Right atrium auricular region (tissue), 2 donors: Measurements from ENCODE around the gene SETBP1. TPM values are rescaled to one million over a fixed set of nuclear protein-coding genes. Genes with fewer than 3 reads are reported as not detected.

Source experiments
- DNase-seq: peaks from one replicate; pipeline ENCODE4 v3.0.0-alpha.2; 2019; ENCODE audit warnings: low spot score
- H3K27ac ChIP-seq, 2 donors: fragments of 200-600 bp; sonication (generic); 1 replicate in 1 of 2; 2 replicates in 1 of 2; pipeline ENCODE4 v1.5.1; 2016 to 2019
- H3K27me3 ChIP-seq, 2 donors: fragments of 200-600 bp; sonication (generic); one replicate each; pipeline versions ENCODE4 v1.5.1 to v1.6.0; 2017 to 2019
- H3K36me3 ChIP-seq: fragments of 200-600 bp; sonication (generic); one replicate; pipeline ENCODE4 v1.5.1; 2016
- H3K4me1 ChIP-seq, 2 donors: fragments of 200-600 bp; sonication (generic); one replicate each; pipeline versions ENCODE4 v1.5.1 to v1.6.0; 2017 to 2019
- H3K4me3 ChIP-seq, 2 donors: fragments of 200-600 bp; sonication (generic); 1 replicate in 1 of 2; 2 replicates in 1 of 2; pipeline ENCODE4 v1.5.1; 2017 to 2019; ENCODE audit warnings: mild to moderate bottlenecking in 1 of 2, moderate library complexity in 1 of 2
- H3K9me3 ChIP-seq, 2 donors: fragments of 200-600 bp; sonication (generic); one replicate each; pipeline ENCODE4 v1.5.1; 2019
- CTCF ChIP-seq, 2 donors: fragments of 200-600 bp; sonication (generic); IDR thresholded peaks; one replicate each; pipeline ENCODE4 v1.5.1; 2019; ENCODE audit warnings: antibody characterized with exemption in 2 of 2
- total RNA-seq, 2 donors: library from RNA; depleted of rRNA; stranded (reverse); fragments of >200 nt; gene quantifications; one replicate each; pipeline ENCODE4 v1.1.0, GENCODE V29; 2016

The SETBP1 gene
- total RNA-seq, 2 donors from 2014 or later: 7.8 to 13.4 TPM

- Histone ChIP-seq H3K4me3 (no peak overlapping the region), H3K27ac (no peak overlapping the region), H3K4me1 (no peaks in the 10 kb centered on the region), H3K36me3 (no peaks in the 10 kb centered on the region), H3K9me3 (no peaks in the 10 kb centered on the region), H3K27me3 (no peaks in the 10 kb centered on the region)
- DNase-seq: no peak
- no peak for TF ChIP-seq CTCF (IDR thresholded peaks at IDR 0.05)
Measured at GRCh38 chr18:44897816-44898215, 217.1 kb downstream of the SETBP1 start.

DNA sequence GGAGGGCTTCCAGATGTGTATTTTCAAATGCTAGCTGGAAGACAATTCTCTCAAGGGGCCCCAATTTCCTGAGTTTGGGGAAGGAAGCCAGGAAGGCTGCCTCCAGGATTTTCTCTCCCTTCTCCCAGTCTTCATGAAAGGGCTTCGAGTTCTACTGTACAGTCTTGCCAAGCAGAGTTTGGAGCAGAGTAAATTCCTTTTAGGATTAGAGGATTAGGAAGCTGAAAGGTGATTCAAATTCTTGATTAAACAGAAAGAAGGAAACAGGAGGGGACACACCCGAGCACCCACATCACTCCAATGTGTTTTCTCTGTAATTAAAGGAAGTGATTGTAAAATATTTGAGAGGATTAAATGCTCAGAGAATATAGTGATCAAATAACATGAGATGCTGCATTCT is 217.8 kb downstream of the SETBP1 start:
- H3K27ac ChIP-seq: no peak overlapping the region
- no peaks in the 10 kb centered on the region for H3K27me3 ChIP-seq
- no peak for DNase-seq
- no peaks in the 10 kb centered on the region for H3K36me3 ChIP-seq
- H3K9me3 ChIP-seq: no peaks in the 10 kb centered on the region
- no peak for TF ChIP-seq CTCF (IDR thresholded peaks at IDR 0.05)
- no peak overlapping the region for H3K4me3 ChIP-seq
- H3K4me1 ChIP-seq: no peaks in the 10 kb centered on the region

DNA sequence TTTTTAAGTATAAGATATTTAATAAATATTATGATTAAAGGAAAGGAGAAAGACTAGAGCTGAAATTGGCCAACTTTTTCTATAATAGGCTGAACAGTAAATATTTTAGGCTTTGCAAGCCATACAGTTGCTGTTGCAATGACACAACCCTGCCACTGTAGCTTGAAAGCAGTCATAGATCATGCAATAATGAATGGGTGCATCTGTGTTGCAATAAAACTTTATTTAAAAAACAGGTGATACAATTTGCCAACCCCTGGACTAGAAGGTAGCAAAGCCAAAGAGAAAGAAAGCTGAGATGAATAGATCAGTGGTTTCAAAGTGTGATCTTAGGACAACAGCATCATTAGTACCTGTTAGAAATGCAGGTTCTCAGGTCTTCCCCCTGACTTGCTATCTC is 219.1 kb downstream of the SETBP1 start:
- Histone ChIP-seq H3K9me3 (no peaks in the 10 kb centered on the region), H3K36me3 (no peaks in the 10 kb centered on the region), H3K4me1 (no peaks in the 10 kb centered on the region), H3K4me3 (no peak overlapping the region), H3K27me3 (no peaks in the 10 kb centered on the region), H3K27ac (no peak overlapping the region)
- DNase-seq: no peak
- no peak for TF ChIP-seq CTCF (IDR thresholded peaks at IDR 0.05)

- H3K36me3 ChIP-seq: no peaks in the 10 kb centered on the region
- TF ChIP-seq CTCF (IDR thresholded peaks at IDR 0.05): no peak
- no peak overlapping the region for H3K4me3 ChIP-seq
- DNase-seq: no peak
- no peaks in the 10 kb centered on the region for H3K9me3 ChIP-seq
- no peak overlapping the region for H3K27ac ChIP-seq
- no peaks in the 10 kb centered on the region for H3K27me3 ChIP-seq
- H3K4me1 ChIP-seq: no peaks in the 10 kb centered on the region
Measured at GRCh38 chr18:44900627-44901026, 219.9 kb downstream of the SETBP1 start.

DNA sequence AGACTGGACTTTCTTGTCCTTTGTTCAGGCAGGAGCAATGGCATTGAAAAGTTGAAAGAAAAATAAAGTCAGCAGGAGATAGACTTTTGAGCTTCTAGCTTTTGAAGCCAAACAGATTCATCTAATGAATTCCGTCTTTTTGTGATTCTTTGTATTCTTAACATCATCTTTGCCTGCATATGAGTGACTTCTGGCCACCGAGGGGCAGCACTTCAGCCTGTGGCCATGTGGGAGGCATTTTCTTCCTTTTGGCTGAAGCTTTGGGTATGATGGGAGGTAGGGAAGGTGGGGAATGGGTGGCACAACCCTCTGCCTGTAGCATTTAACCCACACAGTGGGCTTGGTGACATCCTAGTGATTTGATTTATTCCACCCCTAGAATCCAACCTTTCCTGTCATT is 220.6 kb downstream of the SETBP1 start:
- H3K4me3 ChIP-seq: no peak overlapping the region
- H3K4me1 ChIP-seq: no peaks in the 10 kb centered on the region
- H3K9me3 ChIP-seq: no peaks in the 10 kb centered on the region
- TF ChIP-seq CTCF (IDR thresholded peaks at IDR 0.05): peak in 1 of 2 donors; percentile 34
- DNase-seq: no peak
- H3K27ac ChIP-seq: no peak overlapping the region
- no peaks in the 10 kb centered on the region for H3K36me3 ChIP-seq
- no peaks in the 10 kb centered on the region for H3K27me3 ChIP-seq

DNA sequence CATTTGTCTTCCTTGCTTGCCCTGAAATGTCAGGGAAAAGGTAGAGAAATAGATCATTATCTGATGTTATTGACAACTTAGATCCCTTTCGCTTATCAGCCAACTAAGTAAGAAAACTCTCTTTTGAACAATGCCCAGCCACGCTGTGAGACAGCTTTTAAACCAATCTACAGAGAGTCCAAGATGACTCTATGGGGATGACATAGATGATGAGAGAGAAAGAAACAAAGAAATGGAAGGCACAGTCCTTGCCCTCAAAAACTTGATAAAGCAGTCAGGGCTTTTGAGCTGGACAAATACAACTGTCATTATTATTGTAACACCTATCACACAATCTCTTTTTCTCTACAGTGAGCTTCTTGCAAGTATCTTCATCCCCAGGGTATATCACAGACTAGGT is 222.6 kb downstream of the SETBP1 start:
- TF ChIP-seq CTCF (IDR thresholded peaks at IDR 0.05): no peak

More for the DNA sequence above, 222.6 kb downstream of the SETBP1 start:
- H3K27ac ChIP-seq: no peak overlapping the region
- no peaks in the 10 kb centered on the region for H3K9me3 ChIP-seq
- H3K4me1 ChIP-seq: no peaks in the 10 kb centered on the region
- no peaks in the 10 kb centered on the region for H3K36me3 ChIP-seq
- no peak for DNase-seq
- no peaks in the 10 kb centered on the region for H3K27me3 ChIP-seq
- no peak overlapping the region for H3K4me3 ChIP-seq
